Non-pigmented ciliary epithelial cell (primary cell): ENCODE measurements around the gene CDC42EP3.

Experiments used
- DNase-seq: peaks from one replicate; pipeline ENCODE4 v3.0.0-alpha.2; 2010; ENCODE audit warnings: low read depth

The CDC42EP3 gene

GRCh38 chr2:37683921-37684780 lies 12.7 kb upstream of the CDC42EP3 start:
- DNase-seq, result no peak

- no peak for DNase-seq
These were observed 11.8 kb upstream of the CDC42EP3 start for GRCh38 chr2:37683241-37683640.

- no peak for DNase-seq
These were observed 11.0 kb upstream of the CDC42EP3 start for GRCh38 chr2:37682473-37682872.

- DNase-seq, result no peak
These were observed 10.1 kb upstream of the CDC42EP3 start for GRCh38 chr2:37681587-37681986.

GRCh38 chr2:37679072-37679695 lies 7.7 kb upstream of the CDC42EP3 start:
- DNase-seq, result no peak

GRCh38 chr2:37676274-37676673 lies 4.8 kb upstream of the CDC42EP3 start:
- DNase-seq, result no peak

- no peak for DNase-seq
These were observed 3.5 kb upstream of the CDC42EP3 start for GRCh38 chr2:37674946-37675345.

- no peak for DNase-seq
These were observed 1.4 kb upstream of the CDC42EP3 start for GRCh38 chr2:37672870-37673184.

- peak; percentile 57 for DNase-seq
These were observed 845 bp upstream of the CDC42EP3 start for GRCh38 chr2:37672104-37672869.

GRCh38 chr2:37671816-37672103 lies 318 bp upstream of the CDC42EP3 start:
- DNase-seq, result no peak

GRCh38 chr2:37670378-37671008 lies 949 bp downstream of the CDC42EP3 start:
- DNase-seq, result no peak

GRCh38 chr2:37669446-37669845 lies 2.0 kb downstream of the CDC42EP3 start:
- no peak for DNase-seq

GRCh38 chr2:37667704-37668103 lies 3.7 kb downstream of the CDC42EP3 start:
- DNase-seq, result no peak

GRCh38 chr2:37666772-37667171 lies 4.7 kb downstream of the CDC42EP3 start:
- DNase-seq, result no peak

- no peak for DNase-seq
These were observed 5.7 kb downstream of the CDC42EP3 start for GRCh38 chr2:37665604-37666362.

GRCh38 chr2:37665043-37665442 lies 6.4 kb downstream of the CDC42EP3 start:
- DNase-seq, result no peak

GRCh38 chr2:37664231-37664643 lies 7.2 kb downstream of the CDC42EP3 start:
- no peak for DNase-seq

GRCh38 chr2:37663390-37663789 lies 8.1 kb downstream of the CDC42EP3 start:
- no peak for DNase-seq

- DNase-seq, result no peak
These were observed 11.7 kb downstream of the CDC42EP3 start for GRCh38 chr2:37659723-37660122.

GRCh38 chr2:37658682-37659081 lies 12.8 kb downstream of the CDC42EP3 start:
- no peak for DNase-seq

- no peak for DNase-seq
These were observed 14.0 kb downstream of the CDC42EP3 start for GRCh38 chr2:37657471-37657870.
